Breast epithelium (tissue), 3 donors: Measurements from ENCODE around the gene HS6ST3.

Source experiments
- CTCF ChIP-seq, 3 donors: fragments of 450-650 bp; IDR thresholded peaks; one replicate each; pipeline ENCODE4 v1.5.1; 2016 to 2017; ENCODE audit warnings: antibody characterized with exemption in 3 of 3, mild to moderate bottlenecking in 3 of 3, moderate library complexity in 3 of 3
- POLR2A ChIP-seq: fragments of 450-650 bp; IDR thresholded peaks from one replicate; pipeline ENCODE4 v1.6.1; 2016; ENCODE audit warnings: antibody characterized with exemption, mild to moderate bottlenecking, moderate library complexity

DNA sequence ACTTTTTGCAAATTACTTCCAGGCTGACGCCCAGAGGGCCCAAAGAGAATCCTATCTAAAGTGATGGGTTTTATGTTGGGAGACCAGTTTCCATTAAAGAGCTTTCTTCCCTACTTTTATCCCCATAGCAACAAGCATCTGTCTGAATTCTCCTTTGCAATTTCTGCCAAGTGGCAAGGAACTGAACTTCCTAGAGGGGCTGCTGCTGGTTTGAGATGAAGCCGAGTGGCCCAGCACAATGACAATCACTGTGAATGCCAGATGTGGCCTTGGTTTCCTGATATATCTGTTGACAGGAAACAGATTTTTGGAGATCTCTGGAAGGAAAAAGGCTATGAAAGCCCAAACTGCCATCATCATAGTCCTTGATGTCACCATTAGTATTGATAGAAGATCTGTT is 705.8 kb downstream of the HS6ST3 start:
- TF ChIP-seq CTCF (IDR thresholded peaks at IDR 0.05) (no peak), POLR2A (no peak)
